ENCODE results near the gene CMPK2. TPM values are rescaled to one million over a fixed set of nuclear protein-coding genes. Genes with fewer than 3 reads are reported as not detected.
"Not testable (repeated sequence)": the region's sequence is repeated elsewhere in the genome, so short reads cannot be mapped to it uniquely, and the experiment has no call there.

CMPK2 gene
- total RNA-seq, 4 donors from 2014 or later, result 3.8 to 15.3 (median 6.3) TPM

DNA sequence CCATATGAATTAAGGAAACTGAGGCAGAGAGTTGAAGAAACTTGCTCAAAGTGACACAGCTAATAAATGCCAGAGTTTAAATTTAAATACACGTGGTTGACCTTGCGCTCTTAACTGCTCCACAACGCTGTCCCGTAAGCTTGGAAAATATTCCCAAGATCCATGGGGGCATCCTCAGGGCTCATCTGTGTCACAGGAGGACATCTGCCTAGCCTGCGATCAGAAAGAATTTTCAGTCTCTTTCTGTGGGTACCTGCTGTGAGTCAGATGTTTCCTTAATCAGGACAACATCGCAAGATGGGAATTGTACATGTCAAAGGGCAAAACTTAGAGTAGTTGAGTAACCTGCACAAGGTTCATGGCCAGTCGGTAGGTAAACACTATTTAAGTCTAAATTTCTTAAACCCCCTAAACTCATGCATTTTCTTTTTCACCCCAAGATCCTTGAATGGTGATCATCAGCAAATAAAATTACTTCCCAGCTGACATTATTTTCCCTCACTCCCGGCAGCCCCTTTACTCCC lies 1.4 kb downstream of the CMPK2 start:
- Histone ChIP-seq H3K9me3 (no peaks in the 10 kb centered on the region), H3K27me3 (no peaks in the 10 kb centered on the region), H3K4me1 (peaks cover 3 to 13% of the 10 kb centered on the region in 2 donors), H3K4me3 (replicated peaks in 1 of 3) (no peak overlapping the region), H3K36me3 (peaks cover 0 to 4% of the 10 kb centered on the region in 2 donors), H3K27ac (no peak overlapping the region)
- TF ChIP-seq, protein P1, sequence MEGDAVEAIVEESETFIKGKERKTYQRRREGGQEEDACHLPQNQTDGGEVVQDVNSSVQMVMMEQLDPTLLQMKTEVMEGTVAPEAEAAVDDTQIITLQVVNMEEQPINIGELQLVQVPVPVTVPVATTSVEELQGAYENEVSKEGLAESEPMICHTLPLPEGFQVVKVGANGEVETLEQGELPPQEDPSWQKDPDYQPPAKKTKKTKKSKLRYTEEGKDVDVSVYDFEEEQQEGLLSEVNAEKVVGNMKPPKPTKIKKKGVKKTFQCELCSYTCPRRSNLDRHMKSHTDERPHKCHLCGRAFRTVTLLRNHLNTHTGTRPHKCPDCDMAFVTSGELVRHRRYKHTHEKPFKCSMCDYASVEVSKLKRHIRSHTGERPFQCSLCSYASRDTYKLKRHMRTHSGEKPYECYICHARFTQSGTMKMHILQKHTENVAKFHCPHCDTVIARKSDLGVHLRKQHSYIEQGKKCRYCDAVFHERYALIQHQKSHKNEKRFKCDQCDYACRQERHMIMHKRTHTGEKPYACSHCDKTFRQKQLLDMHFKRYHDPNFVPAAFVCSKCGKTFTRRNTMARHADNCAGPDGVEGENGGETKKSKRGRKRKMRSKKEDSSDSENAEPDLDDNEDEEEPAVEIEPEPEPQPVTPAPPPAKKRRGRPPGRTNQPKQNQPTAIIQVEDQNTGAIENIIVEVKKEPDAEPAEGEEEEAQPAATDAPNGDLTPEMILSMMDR (IDR thresholded peaks at IDR 0.05), result no peak
- TF ChIP-seq POLR2A (IDR thresholded peaks at IDR 0.05), result no peak
- intact Hi-C loops (cut with DNase I), result no loop called here
- WGBS, 2 donors, result 75 to 79% methylated on average over 8 of the region's 8 CpGs
- DNase-seq, result no peak

DNA sequence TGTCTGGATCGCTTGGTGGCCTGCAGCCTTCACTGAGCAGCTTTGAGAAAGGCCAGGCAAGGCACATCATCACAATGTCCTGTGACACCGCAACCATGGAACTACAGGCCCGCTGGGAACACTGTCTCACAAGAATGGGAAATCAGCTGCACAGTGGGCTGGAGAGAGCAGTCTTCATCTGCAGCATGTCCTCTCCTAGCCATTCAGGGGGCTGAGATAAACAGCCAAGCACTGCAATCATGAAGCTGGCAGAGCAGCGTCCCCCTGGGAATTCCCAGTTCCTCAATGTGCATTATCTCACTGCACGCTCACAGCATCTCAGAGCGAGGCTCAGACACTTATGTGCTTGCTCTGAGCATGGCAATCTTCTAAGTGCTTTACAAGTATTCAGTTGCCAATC lies 1.9 kb downstream of the CMPK2 start:
- WGBS, 2 donors, result 80 to 95% methylated on average over 4 to 6 of the region's 6 CpGs
- intact Hi-C loops (cut with DNase I), result no loop called here
- Histone ChIP-seq H3K9me3 (no peaks in the 10 kb centered on the region), H3K27ac (no peak overlapping the region), H3K4me3 (replicated peaks in 1 of 3) (no peak overlapping the region), H3K36me3 (peaks cover 0 to 4% of the 10 kb centered on the region in 2 donors), H3K27me3 (no peaks in the 10 kb centered on the region), H3K4me1 (peaks cover 3 to 13% of the 10 kb centered on the region in 2 donors)
- DNase-seq, result no peak
- TF ChIP-seq POLR2A (IDR thresholded peaks at IDR 0.05), result no peak
- TF ChIP-seq, protein P1 (IDR thresholded peaks at IDR 0.05), result no peak

DNA sequence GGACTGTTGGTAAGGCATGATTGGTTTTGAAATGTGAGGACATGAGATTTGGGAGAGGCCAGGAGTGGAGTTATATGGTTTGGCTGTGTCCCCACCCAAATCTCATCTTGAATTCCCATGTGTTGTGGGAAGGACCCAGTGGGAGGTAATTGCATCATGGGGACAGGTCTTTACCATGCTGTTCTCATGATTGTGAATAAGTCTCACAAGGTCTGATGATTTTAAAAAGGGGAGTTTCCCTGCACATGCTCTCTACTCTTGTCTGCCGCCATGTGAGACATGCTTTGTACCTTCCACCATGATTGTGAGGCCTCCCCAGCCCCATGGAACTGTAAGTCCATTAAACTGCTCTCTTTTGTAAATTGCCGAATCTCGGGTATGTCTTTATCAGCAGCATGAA lies 5.4 kb downstream of the CMPK2 start:
- TF ChIP-seq POLR2A (IDR thresholded peaks at IDR 0.05), result no peak
- TF ChIP-seq, protein P1 (IDR thresholded peaks at IDR 0.05), result no peak
- Histone ChIP-seq H3K27ac (no peak overlapping the region), H3K4me1 (peaks cover 3 to 11% of the 10 kb centered on the region in 2 donors), H3K27me3 (no peaks in the 10 kb centered on the region), H3K4me3 (replicated peaks in 1 of 3) (no peak overlapping the region), H3K9me3 (no peaks in the 10 kb centered on the region), H3K36me3 (peaks cover 0 to 4% of the 10 kb centered on the region in 2 donors)
- DNase-seq, result no peak
- intact Hi-C loops (cut with DNase I), result no loop called here
- 95 to 99% methylated on average over 3 of the region's 3 CpGs for WGBS, 2 donors

DNA sequence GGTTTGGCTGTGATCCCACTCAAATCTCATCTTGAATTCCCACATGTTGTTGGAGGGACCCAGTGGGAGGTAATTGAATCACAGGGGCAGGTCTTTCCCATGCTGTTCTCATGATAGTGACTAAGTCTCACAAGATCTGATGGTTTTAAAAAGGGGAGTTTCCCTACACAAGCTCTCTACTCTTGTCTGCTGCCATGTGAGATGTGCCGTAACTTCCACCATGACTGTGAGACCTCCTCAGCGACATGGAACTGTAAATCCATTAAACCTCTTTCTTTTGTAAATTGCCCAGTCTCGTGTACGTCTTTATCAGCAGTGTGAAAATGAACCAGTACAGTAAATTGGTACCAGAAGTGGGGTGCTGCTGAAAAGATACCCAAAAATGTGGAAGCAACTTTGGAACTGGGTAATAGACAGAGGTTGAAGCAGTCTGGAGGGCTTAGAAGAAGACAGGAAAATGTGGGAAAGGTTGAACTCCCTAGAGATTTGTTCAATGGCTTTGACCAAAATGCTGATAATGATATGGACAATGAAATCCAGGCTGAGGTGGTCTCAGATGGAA lies 7.2 kb downstream of the CMPK2 start:
- intact Hi-C loops (cut with DNase I); H3K4me3 ChIP-seq (replicated peaks in 1 of 3); DNase-seq; H3K27ac ChIP-seq; H3K27me3 ChIP-seq; H3K9me3 ChIP-seq; H3K4me1 ChIP-seq; H3K36me3 ChIP-seq: not testable (repeated sequence)
- WGBS, 2 donors, result 93 to 100% methylated on average over 4 of the region's 4 CpGs

DNA sequence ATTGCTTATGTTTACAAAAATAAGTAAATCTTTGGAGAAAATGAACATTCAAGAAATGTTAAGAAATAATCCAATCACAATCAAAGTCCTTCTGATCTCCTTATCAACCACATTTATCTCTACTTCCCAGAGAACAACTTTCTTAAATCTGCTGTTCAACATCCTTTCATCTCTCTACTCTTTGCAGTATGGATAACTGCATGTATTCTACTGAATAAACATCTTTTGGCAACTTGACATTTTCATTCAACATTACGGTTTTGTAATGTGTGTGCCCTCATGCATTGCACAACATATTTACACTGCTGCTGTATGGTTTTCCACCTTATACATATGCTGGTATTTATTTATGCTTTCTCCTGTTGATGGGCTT lies 9.2 kb downstream of the CMPK2 start:
- intact Hi-C loops (cut with DNase I), result no loop called here
- Histone ChIP-seq H3K9me3 (no peaks in the 10 kb centered on the region), H3K4me3 (replicated peaks in 1 of 3) (no peak overlapping the region), H3K27me3 (no peaks in the 10 kb centered on the region), H3K36me3 (peaks cover 0 to 4% of the 10 kb centered on the region in 2 donors), H3K27ac (no peak overlapping the region), H3K4me1 (peaks cover 0 to 6% of the 10 kb centered on the region in 2 donors)
- WGBS, 2 donors, result 86 to 91% methylated on average over 1 of the region's 1 CpG
- DNase-seq, result no peak
- TF ChIP-seq POLR2A (IDR thresholded peaks at IDR 0.05), result no peak
- TF ChIP-seq, protein P1 (IDR thresholded peaks at IDR 0.05), result no peak
